Measurements from ENCODE around the gene SLC12A5. TPM values are rescaled to one million over a fixed set of nuclear protein-coding genes. Genes with fewer than 3 reads are reported as not detected.
"Not testable (repeated sequence)": the region's sequence is repeated elsewhere in the genome, so short reads cannot be mapped to it uniquely, and the experiment has no call there.

Gene SLC12A5
- total RNA-seq: 1 to 10 TPM in 1 of 4 donors, under 1 TPM in 1, not detected in 2; 0.99 to 1.2 TPM

- Histone ChIP-seq H3K4me3 (no peak within 1 kb of the TSS), H3K36me3 (no peaks in the 10 kb centered on the region), H3K27me3 (peaks cover 0 to 100% (median 60%) of the 10 kb centered on the region in 4 donors), H3K9me3 (no peaks in the 10 kb centered on the region), H3K27ac (replicated peaks in 1 of 4) (no peak within 1 kb of the TSS), H3K4me1 (peaks cover 4 to 18% (median 12%) of the 10 kb centered on the region in 4 donors)
- intact Hi-C loops (cut with DNase I): no loop called here
- WGBS: 28% methylated on average over 32 of the region's 56 CpGs
- no peak for TF ChIP-seq POLR2A (IDR thresholded peaks at IDR 0.05; ENCODE audit: low read depth)
- TF ChIP-seq, protein P1, sequence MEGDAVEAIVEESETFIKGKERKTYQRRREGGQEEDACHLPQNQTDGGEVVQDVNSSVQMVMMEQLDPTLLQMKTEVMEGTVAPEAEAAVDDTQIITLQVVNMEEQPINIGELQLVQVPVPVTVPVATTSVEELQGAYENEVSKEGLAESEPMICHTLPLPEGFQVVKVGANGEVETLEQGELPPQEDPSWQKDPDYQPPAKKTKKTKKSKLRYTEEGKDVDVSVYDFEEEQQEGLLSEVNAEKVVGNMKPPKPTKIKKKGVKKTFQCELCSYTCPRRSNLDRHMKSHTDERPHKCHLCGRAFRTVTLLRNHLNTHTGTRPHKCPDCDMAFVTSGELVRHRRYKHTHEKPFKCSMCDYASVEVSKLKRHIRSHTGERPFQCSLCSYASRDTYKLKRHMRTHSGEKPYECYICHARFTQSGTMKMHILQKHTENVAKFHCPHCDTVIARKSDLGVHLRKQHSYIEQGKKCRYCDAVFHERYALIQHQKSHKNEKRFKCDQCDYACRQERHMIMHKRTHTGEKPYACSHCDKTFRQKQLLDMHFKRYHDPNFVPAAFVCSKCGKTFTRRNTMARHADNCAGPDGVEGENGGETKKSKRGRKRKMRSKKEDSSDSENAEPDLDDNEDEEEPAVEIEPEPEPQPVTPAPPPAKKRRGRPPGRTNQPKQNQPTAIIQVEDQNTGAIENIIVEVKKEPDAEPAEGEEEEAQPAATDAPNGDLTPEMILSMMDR (IDR thresholded peaks at IDR 0.05): no peak
- no peak for DNase-seq (ENCODE audit: extremely low spot score)
Measured at GRCh38 chr20:46028772-46029371, at the start of gene SLC12A5. Gene SLC12A5, plus strand, starts transcription at chr20:46029215. Its CDS starts 130 bp downstream, at chr20:46029345.

DNA sequence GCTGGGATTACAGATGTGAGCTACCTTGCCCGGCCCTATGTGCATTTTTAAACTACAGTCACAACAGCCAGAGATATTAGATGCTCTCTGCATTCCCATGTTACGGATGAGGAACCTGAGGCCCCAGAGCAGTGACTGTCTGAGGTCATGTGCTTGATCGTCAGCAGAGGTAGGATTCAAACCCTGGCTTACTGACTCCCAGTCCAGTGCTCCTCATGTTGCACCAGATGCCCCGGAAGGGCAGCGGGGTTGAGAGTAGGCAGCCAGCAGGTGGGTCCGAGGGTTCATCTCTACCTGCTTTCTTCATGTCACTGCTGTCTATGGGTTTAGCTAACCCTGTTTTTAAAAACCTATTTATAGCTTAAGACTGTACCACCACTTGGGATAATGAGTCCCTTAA lies 47.8 kb upstream of the SLC12A5 start:
- intact Hi-C loops (cut with DNase I): no loop called here
- Histone ChIP-seq H3K9me3 (no peaks in the 10 kb centered on the region), H3K27me3 (peaks cover 0 to 27% (median 0%) of the 10 kb centered on the region in 4 donors), H3K4me1 (no peaks in the 10 kb centered on the region), H3K36me3 (no peaks in the 10 kb centered on the region), H3K27ac (replicated peaks in 1 of 4) (no peak overlapping the region), H3K4me3 (no peak overlapping the region)
- no peak for DNase-seq (ENCODE audit: extremely low spot score)
- WGBS: 96% methylated on average over 6 of the region's 6 CpGs
- TF ChIP-seq, protein P1 (IDR thresholded peaks at IDR 0.05): no peak

DNA sequence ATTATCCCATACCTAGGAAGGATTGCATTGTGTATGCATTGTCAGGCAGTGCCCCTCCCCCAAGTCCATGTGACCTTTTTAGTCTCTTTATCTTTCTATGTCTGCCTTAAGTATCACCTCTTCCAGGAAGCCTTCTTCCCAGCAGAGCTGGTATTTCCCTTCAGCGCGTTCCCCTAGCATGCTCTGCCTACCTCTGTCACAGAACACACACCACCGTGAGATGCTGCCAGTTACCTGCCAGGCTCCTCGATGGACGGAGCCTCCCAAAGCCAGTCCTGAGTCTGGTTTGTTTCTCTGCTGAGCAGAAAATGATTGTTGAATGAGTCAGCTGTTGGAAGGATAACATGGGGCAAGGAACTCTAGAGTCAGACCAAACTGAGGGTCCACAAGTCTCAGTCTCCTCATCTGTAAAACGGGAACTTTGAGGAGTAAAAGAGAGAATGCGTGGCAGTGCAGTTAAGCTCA lies 45.7 kb upstream of the SLC12A5 start:
- H3K4me3 ChIP-seq: no peak overlapping the region
- no peak overlapping the region for H3K27ac ChIP-seq (replicated peaks in 1 of 4)
- H3K27me3 ChIP-seq: peaks cover 0 to 38% (median 0%) of the 10 kb centered on the region in 4 donors
- 60% methylated on average over 7 of the region's 7 CpGs for WGBS
- DNase-seq (ENCODE audit: extremely low spot score): no peak
- intact Hi-C loops (cut with DNase I): no loop called here
- H3K36me3 ChIP-seq: no peaks in the 10 kb centered on the region
- no peak for TF ChIP-seq POLR2A (IDR thresholded peaks at IDR 0.05; ENCODE audit: low read depth)
- TF ChIP-seq, protein P1 (IDR thresholded peaks at IDR 0.05): no peak
- TF ChIP-seq POLR2AphosphoS5 (IDR thresholded peaks at IDR 0.05): no peak
- TF ChIP-seq EP300 (IDR thresholded peaks at IDR 0.05): no peak
- no peaks in the 10 kb centered on the region for H3K9me3 ChIP-seq
- no peaks in the 10 kb centered on the region for H3K4me1 ChIP-seq

DNA sequence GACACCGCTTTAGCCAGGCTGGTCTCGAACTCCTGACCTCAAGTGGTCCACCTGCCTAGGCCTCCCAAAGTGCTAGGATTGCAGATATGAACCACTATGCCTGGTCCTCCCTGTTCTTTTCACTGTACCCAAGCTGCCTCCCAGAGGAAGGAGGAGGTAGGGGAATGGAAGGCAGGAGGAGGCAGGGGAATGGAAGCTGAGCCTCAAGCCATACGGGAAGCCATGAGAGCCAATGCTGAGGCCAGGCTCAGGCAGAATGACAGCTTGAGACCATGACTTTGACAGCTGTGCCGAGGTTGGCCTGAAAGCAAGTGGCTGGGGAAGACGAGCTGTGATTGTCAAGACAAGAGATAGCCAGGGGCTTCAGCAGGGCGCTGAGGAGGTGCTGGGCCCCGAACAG lies 43.4 kb upstream of the SLC12A5 start:
- TF ChIP-seq POLR2AphosphoS5 (IDR thresholded peaks at IDR 0.05): no peak
- intact Hi-C loops (cut with DNase I): no loop called here

GRCh38 chr20:45987108-45987780 lies 41.8 kb upstream of the SLC12A5 start:
- DNase-seq (ENCODE audit: extremely low spot score): no peak
- H3K27me3 ChIP-seq: peaks cover 0 to 64% (median 1%) of the 10 kb centered on the region in 4 donors
- no peak overlapping the region for H3K27ac ChIP-seq (replicated peaks in 1 of 4)
- intact Hi-C loops (cut with DNase I): no loop called here
- TF ChIP-seq EP300 (IDR thresholded peaks at IDR 0.05): no peak
- no peak for TF ChIP-seq POLR2A (IDR thresholded peaks at IDR 0.05; ENCODE audit: low read depth)
- TF ChIP-seq, protein P1 (IDR thresholded peaks at IDR 0.05): peak; percentile 45 to 79 (median 53)
- no peak for TF ChIP-seq POLR2AphosphoS5 (IDR thresholded peaks at IDR 0.05)
- H3K4me3 ChIP-seq: no peak overlapping the region
- H3K4me1 ChIP-seq: no peaks in the 10 kb centered on the region
- 21% methylated on average over 4 of the region's 16 CpGs for WGBS
- no peaks in the 10 kb centered on the region for H3K9me3 ChIP-seq
- H3K36me3 ChIP-seq: no peaks in the 10 kb centered on the region

More for the DNA sequence above, 43.4 kb upstream of the SLC12A5 start:
- no peaks in the 10 kb centered on the region for H3K9me3 ChIP-seq
- WGBS: 68% methylated on average over 7 of the region's 7 CpGs
- peaks cover 0 to 61% (median under 1%) of the 10 kb centered on the region in 4 donors for H3K27me3 ChIP-seq
- H3K4me3 ChIP-seq: no peak overlapping the region
- no peaks in the 10 kb centered on the region for H3K36me3 ChIP-seq
- DNase-seq (ENCODE audit: extremely low spot score): no peak
- no peak overlapping the region for H3K27ac ChIP-seq (replicated peaks in 1 of 4)
- no peaks in the 10 kb centered on the region for H3K4me1 ChIP-seq

- WGBS: 83% methylated on average over 6 of the region's 6 CpGs
Measured at GRCh38 chr20:45988830-45989229, 40.2 kb upstream of the SLC12A5 start.

More at GRCh38 chr20:45988830-45989229, 40.2 kb upstream of the SLC12A5 start:
- H3K36me3 ChIP-seq; intact Hi-C loops (cut with DNase I); H3K27ac ChIP-seq (replicated peaks in 1 of 4); H3K4me1 ChIP-seq; DNase-seq (ENCODE audit: extremely low spot score); H3K9me3 ChIP-seq; H3K4me3 ChIP-seq: not testable (repeated sequence)
- peaks cover 0 to 66% (median 1%) of the 10 kb centered on the region in 4 donors for H3K27me3 ChIP-seq

All from esophagus muscularis mucosa (tissue), 4 donors.